Spleen (tissue), 7 donors: ENCODE data around the gene SESTD1.

Source experiments
- POLR2A ChIP-seq, 3 donors: fragments of 450-650 bp; IDR thresholded peaks; one replicate each; pipeline ENCODE4 v1.5.1; 2017; ENCODE audit warnings: antibody characterized with exemption in 3 of 3, mild to moderate bottlenecking in 1 of 3
- TF ChIP-seq, protein P1 (sequence below), 11 experiments: fragments of 200-600 bp in 7 of 11; fragments of 450-650 bp in 4 of 11; sonication (generic) in 4 of 11; IDR thresholded peaks in 8 of 11; conservative IDR thresholded peaks in 3 of 11; 1 replicate in 7 of 11; 2 replicates in 4 of 11; pipeline versions ENCODE4 v1.4.0 to v1.8.0; 2016 to 2021; ENCODE audit warnings: antibody characterized with exemption in 11 of 11, inconsistent platforms in 4 of 11, mild to moderate bottlenecking in 1 of 11
- donor health status: DM: no; HTN: no; CAD: no; lungs with moderate emphysema.
- donor health status: DM: no; HTN: no; CAD: no.
- donor health status: DM: no; HTN: no; CAD: no.

DNA sequence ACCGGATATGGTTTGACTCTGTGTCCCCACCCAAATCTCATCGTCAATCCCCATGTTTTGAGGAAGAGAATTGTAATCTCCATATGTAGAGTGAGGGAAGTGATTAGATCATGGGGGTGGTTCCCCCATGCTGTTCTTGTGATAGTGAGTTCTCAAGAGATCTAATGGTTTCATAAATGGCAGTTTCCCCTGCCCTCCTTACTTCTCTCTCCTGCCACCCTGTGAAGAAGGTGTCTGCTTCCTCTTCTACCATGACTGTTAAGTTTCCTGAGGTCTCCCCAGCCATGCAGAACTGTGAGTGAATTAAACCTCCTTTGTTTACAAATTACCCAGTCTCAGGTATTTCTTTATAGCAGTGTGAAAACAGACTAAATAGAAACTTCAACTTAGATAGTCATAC is 69.5 kb downstream of the SESTD1 start:
- TF ChIP-seq, protein P1, sequence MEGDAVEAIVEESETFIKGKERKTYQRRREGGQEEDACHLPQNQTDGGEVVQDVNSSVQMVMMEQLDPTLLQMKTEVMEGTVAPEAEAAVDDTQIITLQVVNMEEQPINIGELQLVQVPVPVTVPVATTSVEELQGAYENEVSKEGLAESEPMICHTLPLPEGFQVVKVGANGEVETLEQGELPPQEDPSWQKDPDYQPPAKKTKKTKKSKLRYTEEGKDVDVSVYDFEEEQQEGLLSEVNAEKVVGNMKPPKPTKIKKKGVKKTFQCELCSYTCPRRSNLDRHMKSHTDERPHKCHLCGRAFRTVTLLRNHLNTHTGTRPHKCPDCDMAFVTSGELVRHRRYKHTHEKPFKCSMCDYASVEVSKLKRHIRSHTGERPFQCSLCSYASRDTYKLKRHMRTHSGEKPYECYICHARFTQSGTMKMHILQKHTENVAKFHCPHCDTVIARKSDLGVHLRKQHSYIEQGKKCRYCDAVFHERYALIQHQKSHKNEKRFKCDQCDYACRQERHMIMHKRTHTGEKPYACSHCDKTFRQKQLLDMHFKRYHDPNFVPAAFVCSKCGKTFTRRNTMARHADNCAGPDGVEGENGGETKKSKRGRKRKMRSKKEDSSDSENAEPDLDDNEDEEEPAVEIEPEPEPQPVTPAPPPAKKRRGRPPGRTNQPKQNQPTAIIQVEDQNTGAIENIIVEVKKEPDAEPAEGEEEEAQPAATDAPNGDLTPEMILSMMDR (IDR thresholded peaks at IDR 0.05 in 8 of 11, conservative IDR thresholded peaks at IDR 0.05 in 3 of 11), result no peak
- TF ChIP-seq POLR2A (IDR thresholded peaks at IDR 0.05), result no peak
